Panc1 (cell line): ENCODE results near the gene CACNA1A. TPM values are rescaled to one million over a fixed set of nuclear protein-coding genes. Genes with fewer than 3 reads are reported as not detected.

Source experiments
- ATAC-seq: fragments of 200-7000 bp; cut with Tn5 transposase; 2 replicates; pipeline ENCODE4 v1.9.1; 2020; ENCODE audit warnings: mild to moderate bottlenecking, moderate library complexity
- BruUV-seq: library from RNA; stranded (reverse); fragments of 400-500 nt; replicated peaks from 2 replicates; lab custom pipeline; 2021; lab: Mats Ljungman, UMichigan
- CTCF ChIA-PET: fragments of 300-600 bp; sonication (Branson Sonifier 250); formaldehyde crosslinking; loops from one replicate; lab custom pipeline; 2022; ENCODE audit warnings: antibody characterized with exemption; lab: Charles Lee
- POLR2A ChIA-PET: fragments of 300-600 bp; sonication (Branson Sonifier 250); formaldehyde crosslinking; loops from one replicate; lab custom pipeline; 2022; ENCODE audit warnings: antibody characterized with exemption; lab: Charles Lee
- DNase-seq: peaks from one replicate; pipeline ENCODE4 v3.0.0-alpha.2; 2010; ENCODE audit warnings: low read depth, low spot score
- H3K27ac ChIP-seq: 2 replicates; pipeline ENCODE4 v1.5.1; 2011; ENCODE audit warnings: mild to moderate bottlenecking, low read length, inconsistent platforms
- H3K27me3 ChIP-seq: fragments of 200-500 bp; sonication (Bioruptor generic); 2 replicates; pipeline ENCODE4 v1.6.0; 2014; ENCODE audit warnings: low read length, inconsistent platforms; ENCODE audit not compliant: control insufficient read depth, insufficient read depth
- H3K36me3 ChIP-seq: fragments of 200-500 bp; sonication (Bioruptor generic); 2 replicates; pipeline ENCODE4 v1.5.1; 2014; ENCODE audit warnings: inconsistent platforms, mild to moderate bottlenecking, low read length, moderate library complexity; ENCODE audit not compliant: control insufficient read depth, insufficient read depth
- H3K4me1 ChIP-seq: 2 replicates; pipeline ENCODE4 v1.5.1; 2011; ENCODE audit warnings: inconsistent platforms, mild to moderate bottlenecking, low read length, moderate library complexity; ENCODE audit not compliant: control insufficient read depth, insufficient read depth
- H3K4me3 ChIP-seq, 2 experiments: 2 replicates each; pipeline ENCODE4 v1.5.1; 2011 to 2012; ENCODE audit warnings: low read depth in 2 of 2, low read length in 2 of 2, mild to moderate bottlenecking in 2 of 2, inconsistent platforms in 1 of 2, moderate library complexity in 1 of 2
- H3K9me3 ChIP-seq: fragments of 200-500 bp; sonication (Bioruptor generic); 2 replicates; pipeline ENCODE4 v1.5.1; 2014; ENCODE audit warnings: low read depth, mild to moderate bottlenecking, inconsistent platforms, low read length, moderate library complexity; ENCODE audit not compliant: control insufficient read depth, insufficient read depth
- POLR2AphosphoS5 ChIP-seq: IDR thresholded peaks from 2 replicates; pipeline ENCODE4 v1.6.1; 2012; ENCODE audit warnings: mild to moderate bottlenecking, low read depth, low read length, moderate library complexity
- SIN3A ChIP-seq: IDR thresholded peaks from 2 replicates; pipeline ENCODE4 v1.6.1; 2012; ENCODE audit warnings: low read depth, mild to moderate bottlenecking, low read length, moderate library complexity, borderline replicate concordance; ENCODE audit not compliant: insufficient read depth
- TCF7L2 ChIP-seq: IDR thresholded peaks from 2 replicates; pipeline ENCODE4 v1.6.1; 2011; ENCODE audit warnings: mild to moderate bottlenecking, low read depth, low read length, inconsistent platforms
- in situ Hi-C: cut with HindIII; loops from 2 replicates; pipeline ENCODE4 v1.10.0; 2016; ENCODE audit warnings: low sequenced_read_pairs, low pct_unique_long_range_greater_than_20kb
- intact Hi-C: fragments of 100-400 bp; cut with micrococcal nuclease; formaldehyde crosslinking; loops from one replicate; pipeline ENCODE4 v1.10.0; 2022; ENCODE audit not compliant: unreplicated experiment
- total RNA-seq: library from RNA; stranded (reverse); gene quantifications from one replicate; pipeline ENCODE4 v1.2.1, GENCODE V29; 2021; ENCODE audit not compliant: unreplicated experiment
- TF ChIP-seq, protein P1 (sequence below), 2 experiments: IDR thresholded peaks; 2 replicates each; pipeline ENCODE4 v1.6.1; 2011 to 2012; ENCODE audit warnings: low read depth in 2 of 2, control low read depth in 1 of 2, low read length in 1 of 2, mild to moderate bottlenecking in 1 of 2, moderate library complexity in 1 of 2; ENCODE audit not compliant: insufficient read depth in 1 of 2
- TF ChIP-seq, protein P2 (sequence below): fragments of 450-650 bp; IDR thresholded peaks from 2 replicates; pipeline ENCODE4 v1.5.1; 2017; ENCODE audit warnings: mild to moderate bottlenecking

CACNA1A gene
- total RNA-seq, 1 experiment from 2014 or later = 0.51 TPM

DNA sequence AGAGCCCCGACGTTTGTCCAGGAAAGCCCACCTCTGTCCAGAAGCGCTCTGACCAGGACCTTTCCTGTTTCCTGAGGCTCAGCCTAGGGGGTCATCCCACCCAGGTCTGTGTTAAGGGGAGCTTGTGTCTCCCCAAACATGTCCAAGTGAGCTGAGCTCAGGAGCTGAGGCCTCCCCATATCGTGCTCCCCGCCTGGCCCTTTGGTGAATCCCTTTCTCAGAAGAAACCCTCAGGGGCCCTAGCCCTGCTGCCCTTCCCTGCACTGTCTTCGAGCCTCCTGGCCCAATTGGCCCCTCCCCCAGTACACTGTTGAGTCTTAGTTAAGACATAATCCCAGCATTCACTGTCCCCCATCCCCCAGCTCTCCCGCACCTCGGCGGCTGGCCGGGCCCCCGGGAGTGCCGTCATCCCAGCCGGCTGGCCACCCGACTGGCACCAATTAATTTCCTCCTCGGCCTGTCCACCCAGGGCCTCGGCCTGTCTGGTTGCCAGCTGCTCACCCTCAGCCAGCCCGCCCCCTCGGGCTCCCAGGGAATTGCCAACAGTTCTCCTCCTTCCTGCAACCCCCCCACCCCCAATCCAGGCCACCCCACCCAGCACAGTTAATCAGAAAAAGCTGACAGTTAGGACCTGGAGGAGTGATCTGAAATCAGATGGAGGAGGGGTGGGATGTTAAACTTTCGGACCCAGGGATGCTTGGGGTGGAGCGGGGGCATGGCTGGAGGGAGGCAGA lies 342.5 kb downstream of the CACNA1A start:
- no TSS peak for BruUV-seq
- POLR2A ChIA-PET = interaction anchor here (0.7 to 1.7 kb wide), 3 partner anchors 9 to 35 kb away, joined by 3 to 8 read pairs (median 6); no protein-coding TSS in a partner anchor

GRCh38 chr19:13162724-13163608 lies 343.3 kb downstream of the CACNA1A start:
- Histone ChIP-seq H3K4me3 (peak overlapping the region; percentile 42 to 54), H3K36me3 (no peaks in the 10 kb centered on the region), H3K27ac (peak overlapping the region; percentile 99), H3K27me3 (no peaks in the 10 kb centered on the region), H3K4me1 (peaks cover 56% of the 10 kb centered on the region), H3K9me3 (no peaks in the 10 kb centered on the region)
- POLR2A ChIA-PET = interaction anchor here (0.7 to 1.7 kb wide), 3 partner anchors 8 to 36 kb away, joined by 3 to 8 read pairs (median 6); no protein-coding TSS in a partner anchor
- TF ChIP-seq, protein P1, sequence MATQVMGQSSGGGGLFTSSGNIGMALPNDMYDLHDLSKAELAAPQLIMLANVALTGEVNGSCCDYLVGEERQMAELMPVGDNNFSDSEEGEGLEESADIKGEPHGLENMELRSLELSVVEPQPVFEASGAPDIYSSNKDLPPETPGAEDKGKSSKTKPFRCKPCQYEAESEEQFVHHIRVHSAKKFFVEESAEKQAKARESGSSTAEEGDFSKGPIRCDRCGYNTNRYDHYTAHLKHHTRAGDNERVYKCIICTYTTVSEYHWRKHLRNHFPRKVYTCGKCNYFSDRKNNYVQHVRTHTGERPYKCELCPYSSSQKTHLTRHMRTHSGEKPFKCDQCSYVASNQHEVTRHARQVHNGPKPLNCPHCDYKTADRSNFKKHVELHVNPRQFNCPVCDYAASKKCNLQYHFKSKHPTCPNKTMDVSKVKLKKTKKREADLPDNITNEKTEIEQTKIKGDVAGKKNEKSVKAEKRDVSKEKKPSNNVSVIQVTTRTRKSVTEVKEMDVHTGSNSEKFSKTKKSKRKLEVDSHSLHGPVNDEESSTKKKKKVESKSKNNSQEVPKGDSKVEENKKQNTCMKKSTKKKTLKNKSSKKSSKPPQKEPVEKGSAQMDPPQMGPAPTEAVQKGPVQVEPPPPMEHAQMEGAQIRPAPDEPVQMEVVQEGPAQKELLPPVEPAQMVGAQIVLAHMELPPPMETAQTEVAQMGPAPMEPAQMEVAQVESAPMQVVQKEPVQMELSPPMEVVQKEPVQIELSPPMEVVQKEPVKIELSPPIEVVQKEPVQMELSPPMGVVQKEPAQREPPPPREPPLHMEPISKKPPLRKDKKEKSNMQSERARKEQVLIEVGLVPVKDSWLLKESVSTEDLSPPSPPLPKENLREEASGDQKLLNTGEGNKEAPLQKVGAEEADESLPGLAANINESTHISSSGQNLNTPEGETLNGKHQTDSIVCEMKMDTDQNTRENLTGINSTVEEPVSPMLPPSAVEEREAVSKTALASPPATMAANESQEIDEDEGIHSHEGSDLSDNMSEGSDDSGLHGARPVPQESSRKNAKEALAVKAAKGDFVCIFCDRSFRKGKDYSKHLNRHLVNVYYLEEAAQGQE (IDR thresholded peaks at IDR 0.05; ENCODE audit: insufficient read depth in 1 of 2, low read depth in 2 of 2, low read length in 1 of 2) = no peak
- TF ChIP-seq TCF7L2 (no peak), POLR2AphosphoS5 (peak; percentile 66; the same call in 1 of the 2 replicates), SIN3A (peak; percentile 33; the same call in 1 of the 2 replicates)
- TF ChIP-seq, protein P2, sequence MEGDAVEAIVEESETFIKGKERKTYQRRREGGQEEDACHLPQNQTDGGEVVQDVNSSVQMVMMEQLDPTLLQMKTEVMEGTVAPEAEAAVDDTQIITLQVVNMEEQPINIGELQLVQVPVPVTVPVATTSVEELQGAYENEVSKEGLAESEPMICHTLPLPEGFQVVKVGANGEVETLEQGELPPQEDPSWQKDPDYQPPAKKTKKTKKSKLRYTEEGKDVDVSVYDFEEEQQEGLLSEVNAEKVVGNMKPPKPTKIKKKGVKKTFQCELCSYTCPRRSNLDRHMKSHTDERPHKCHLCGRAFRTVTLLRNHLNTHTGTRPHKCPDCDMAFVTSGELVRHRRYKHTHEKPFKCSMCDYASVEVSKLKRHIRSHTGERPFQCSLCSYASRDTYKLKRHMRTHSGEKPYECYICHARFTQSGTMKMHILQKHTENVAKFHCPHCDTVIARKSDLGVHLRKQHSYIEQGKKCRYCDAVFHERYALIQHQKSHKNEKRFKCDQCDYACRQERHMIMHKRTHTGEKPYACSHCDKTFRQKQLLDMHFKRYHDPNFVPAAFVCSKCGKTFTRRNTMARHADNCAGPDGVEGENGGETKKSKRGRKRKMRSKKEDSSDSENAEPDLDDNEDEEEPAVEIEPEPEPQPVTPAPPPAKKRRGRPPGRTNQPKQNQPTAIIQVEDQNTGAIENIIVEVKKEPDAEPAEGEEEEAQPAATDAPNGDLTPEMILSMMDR = no peak
- in situ Hi-C loops (no loop called here), intact Hi-C loops (no loop called here)
- CTCF ChIA-PET = no interaction called here
- DNase-seq (no peak), ATAC-seq (peak; percentile 74)
- BruUV-seq = no TSS peak

More for the DNA sequence above, 342.5 kb downstream of the CACNA1A start:
- in situ Hi-C loops = no loop called here
- H3K4me1 ChIP-seq = peaks cover 53% of the 10 kb centered on the region
- peak; percentile 56 for ATAC-seq
- CTCF ChIA-PET = no interaction called here
- DNase-seq = no peak
- no peaks in the 10 kb centered on the region for H3K27me3 ChIP-seq
- H3K27ac ChIP-seq = peak overlapping the region; percentile 99
- no peaks in the 10 kb centered on the region for H3K36me3 ChIP-seq
- TF ChIP-seq, protein P2 = no peak
- no peak for TF ChIP-seq SIN3A
- TF ChIP-seq POLR2AphosphoS5 = no peak
- TF ChIP-seq TCF7L2 = 0 out of 2 replicates have a peak, but pooled peaks have one; percentile 4
- TF ChIP-seq, protein P1 (IDR thresholded peaks at IDR 0.05; ENCODE audit: insufficient read depth in 1 of 2, low read depth in 2 of 2, low read length in 1 of 2) = no peak
- intact Hi-C loops = no loop called here
- H3K9me3 ChIP-seq = no peaks in the 10 kb centered on the region
- peak overlapping the region; percentile 42 to 49 for H3K4me3 ChIP-seq
